Stimulated activated CD8-positive, alpha-beta memory T cell treated with anti-CD3 and anti-CD28 coated beads, Interleukin-12 subunit alpha, Interleukin-12 subunit beta, amount 100 ng/mL, for 4 hours (primary cell): ENCODE measurements around the gene FER1L5.

Experiments used
- DNase-seq: peaks from one replicate; pipeline ENCODE4 v3.0.0-alpha.2; 2020; ENCODE audit warnings: low read depth

Gene FER1L5

GRCh38 chr2:96680561-96681141, 38.1 kb downstream of the FER1L5 start:
- no peak for DNase-seq

GRCh38 chr2:96681540-96681939, 39.0 kb downstream of the FER1L5 start:
- no peak for DNase-seq

DNA sequence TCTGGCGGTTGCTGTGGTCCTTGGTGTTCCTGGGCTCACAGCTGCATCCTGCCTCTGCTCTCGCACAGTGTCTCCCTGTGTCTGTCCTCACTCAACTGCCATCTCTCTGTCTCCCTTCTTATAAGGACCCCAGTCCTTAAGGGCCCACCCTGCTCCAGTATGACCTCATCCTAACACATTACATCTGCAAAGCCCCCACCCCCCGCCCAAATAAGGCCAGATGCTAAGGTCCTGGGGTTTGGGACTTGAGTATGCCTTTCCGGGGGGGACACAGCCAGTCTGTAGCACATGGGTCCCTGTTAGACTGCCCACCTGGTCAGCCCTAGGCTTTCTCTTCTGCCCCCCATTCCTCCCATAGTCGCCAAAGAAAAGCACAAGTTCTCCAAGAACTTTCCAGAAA, 40.7 kb downstream of the FER1L5 start:
- no peak for DNase-seq

DNA sequence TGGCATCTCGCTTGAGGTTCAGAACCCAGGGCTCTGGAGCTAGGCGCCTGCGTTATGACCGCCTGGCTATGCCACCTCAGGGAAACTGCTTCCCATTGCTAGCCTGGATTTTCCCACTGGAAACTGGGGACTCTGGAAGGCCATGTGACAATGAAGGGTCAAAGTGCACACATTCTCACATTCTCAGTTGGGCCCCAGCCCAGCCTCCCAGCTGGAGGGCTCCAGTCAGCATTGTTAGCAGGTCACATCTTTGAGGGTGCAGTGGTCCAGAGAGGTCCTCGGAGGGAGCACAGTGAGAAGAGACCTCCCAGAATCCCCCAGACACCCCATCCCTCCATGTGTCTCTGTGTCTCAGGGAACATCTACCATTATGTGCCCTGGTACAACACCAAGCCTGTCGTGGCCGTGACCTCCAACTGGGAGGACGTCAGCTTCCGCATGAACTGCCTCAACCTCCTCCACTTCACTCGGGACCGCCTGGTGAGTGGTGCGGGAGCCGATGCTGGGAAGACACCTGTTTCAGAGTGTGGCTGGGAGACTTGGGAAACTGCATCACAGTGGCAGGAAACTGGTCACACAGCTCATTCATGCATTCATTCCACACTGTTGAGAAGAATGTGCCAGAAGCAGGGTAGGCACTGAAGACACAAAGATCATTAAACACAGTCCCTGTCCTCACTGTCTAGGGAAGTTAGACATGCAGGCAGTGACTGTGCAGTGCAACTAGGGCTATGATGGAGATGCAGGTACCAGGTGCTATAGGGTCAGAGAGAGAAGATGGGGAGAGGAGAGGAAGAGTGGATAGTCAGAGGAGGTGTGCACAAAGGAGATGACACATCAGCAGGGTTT, 41.6 kb downstream of the FER1L5 start:
- no peak for DNase-seq

DNA sequence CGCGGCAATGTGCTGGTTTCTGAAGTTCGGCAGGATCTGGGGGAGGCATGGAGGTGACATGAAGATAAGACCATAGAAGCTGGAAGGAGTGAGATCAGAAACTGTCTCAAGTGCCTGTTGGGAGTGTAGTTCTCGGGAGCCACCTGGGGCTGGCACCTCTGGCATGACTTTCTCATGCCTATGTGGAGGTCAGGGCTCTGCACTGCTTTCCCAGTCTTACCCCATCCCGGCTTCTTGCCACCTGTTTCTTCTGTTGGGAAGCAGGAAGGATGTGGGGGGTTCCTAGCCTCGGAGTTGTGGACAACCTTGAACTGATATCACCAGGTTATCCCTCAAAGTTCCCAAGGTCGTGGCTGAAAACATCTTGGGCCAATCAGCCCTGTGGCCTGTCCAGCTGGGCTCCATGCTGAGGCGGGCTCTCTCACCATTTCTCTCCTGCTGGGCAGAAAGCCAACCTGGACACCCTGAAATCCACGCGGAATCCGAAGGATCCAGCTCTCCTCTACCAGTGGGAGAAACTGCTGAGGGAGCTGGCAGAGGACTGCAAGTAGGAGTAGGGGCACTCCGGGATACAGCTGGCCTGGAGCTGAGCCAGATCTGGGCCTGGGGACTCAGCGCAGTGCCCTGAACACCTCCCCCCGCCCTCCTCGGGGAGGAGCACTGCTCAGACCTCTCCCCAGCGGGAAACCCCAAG, 42.5 kb downstream of the FER1L5 start:
- DNase-seq: no peak

DNA sequence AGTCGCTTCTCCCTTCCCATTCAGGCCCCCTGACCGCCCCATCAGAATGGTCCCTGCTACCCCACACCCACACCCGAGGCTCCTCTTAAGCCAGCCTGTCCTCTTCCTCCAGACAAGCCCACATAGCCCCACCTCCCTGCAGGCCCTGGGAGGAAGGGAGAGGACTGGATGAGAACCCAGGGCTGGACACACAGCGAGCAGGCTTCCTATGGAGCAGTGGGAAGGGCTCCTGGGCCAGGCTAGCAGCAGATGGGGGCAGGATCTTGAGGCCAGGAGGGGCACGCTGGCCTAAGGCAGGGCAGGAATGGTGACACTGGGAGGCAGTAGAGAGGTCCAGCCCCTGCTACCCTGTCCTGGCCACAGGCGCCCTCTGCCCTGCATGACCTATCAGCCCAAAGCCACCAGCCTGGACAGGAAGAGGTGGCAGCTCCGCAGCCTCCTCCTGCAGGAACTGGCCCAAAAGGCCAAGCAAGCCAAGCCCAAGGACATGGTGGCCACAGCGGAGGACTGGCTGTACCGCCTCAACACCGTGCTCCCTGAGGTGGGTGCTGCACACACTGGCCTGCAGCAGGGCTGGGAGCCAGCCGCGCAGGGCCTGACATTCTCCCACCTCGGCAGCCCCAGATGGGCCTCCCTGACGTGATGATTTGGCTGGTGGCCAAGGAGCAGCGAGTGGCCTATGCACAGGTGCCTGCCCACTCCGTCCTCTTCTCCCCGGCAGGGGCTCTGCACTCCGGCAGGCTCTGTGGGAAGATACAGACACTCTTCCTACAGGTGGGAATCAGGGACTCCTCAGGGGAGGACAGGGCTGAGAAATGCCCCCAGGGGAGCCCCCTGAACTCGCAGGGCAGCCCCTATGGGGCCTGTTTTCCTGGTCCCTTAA, 43.3 kb downstream of the FER1L5 start:
- DNase-seq: no peak

DNA sequence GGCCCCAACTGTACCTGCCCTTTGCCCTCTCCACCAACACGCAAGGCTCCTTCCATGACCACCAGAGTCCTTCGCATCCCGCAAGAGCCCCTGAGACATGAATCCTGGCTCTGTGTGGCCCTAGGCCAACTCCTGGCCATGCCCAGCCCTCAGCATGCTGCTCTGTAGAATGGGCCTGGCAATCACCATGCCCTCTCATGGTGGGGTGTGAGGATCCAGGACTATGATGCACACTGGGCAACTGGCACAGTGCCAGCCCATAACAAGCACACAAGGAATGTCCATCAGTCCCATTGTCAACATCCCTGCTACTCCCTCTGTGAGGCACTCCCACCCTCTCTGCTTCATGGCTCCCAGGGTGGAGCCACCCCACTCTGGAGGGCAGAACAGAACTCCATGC, 44.7 kb downstream of the FER1L5 start:
- no peak for DNase-seq

DNA sequence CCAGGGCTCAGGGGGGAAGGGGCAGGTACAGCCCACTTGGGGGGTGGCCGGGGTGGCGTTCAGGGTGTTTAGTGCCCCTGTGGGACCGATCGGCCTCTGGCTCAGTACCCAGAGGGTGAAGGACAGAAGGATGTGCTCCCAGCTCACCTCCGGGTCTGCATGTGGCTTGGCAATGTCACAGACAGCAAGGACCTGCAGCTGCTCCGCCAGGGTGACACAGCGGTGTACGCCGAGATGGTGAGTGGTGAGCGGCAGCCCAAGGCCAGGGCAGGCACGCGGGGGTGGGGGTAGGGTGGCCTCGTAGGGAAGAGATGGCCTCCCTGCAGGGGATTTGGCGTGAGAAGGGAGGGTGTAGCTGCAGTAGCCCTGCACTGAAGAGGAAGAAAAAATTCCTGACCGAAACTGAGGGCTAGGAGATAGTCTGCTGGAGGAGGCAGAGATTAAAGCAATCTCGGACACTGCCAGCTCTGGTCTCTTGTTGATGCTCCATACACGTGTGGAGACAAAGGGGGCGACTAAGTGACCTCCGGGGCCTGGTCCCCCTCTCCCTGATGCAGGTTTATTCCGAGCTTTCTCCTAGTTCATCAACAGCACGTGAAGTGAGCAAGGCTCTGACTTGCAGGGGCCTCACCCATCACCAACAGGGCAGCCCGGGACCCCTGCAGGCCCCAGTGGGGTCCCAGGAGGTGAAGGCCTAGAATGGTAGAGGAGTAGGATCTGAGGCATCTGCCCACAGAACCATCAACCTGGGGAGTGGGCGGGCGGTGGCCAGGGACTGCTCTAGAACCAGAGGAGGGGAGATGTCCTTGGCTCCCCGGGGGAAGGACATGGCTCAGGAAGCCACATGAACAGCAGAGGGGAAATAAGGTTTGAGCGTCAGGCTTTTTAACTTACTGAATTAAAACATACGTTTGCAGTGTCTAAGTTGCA, 45.4 kb downstream of the FER1L5 start:
- no peak for DNase-seq

DNA sequence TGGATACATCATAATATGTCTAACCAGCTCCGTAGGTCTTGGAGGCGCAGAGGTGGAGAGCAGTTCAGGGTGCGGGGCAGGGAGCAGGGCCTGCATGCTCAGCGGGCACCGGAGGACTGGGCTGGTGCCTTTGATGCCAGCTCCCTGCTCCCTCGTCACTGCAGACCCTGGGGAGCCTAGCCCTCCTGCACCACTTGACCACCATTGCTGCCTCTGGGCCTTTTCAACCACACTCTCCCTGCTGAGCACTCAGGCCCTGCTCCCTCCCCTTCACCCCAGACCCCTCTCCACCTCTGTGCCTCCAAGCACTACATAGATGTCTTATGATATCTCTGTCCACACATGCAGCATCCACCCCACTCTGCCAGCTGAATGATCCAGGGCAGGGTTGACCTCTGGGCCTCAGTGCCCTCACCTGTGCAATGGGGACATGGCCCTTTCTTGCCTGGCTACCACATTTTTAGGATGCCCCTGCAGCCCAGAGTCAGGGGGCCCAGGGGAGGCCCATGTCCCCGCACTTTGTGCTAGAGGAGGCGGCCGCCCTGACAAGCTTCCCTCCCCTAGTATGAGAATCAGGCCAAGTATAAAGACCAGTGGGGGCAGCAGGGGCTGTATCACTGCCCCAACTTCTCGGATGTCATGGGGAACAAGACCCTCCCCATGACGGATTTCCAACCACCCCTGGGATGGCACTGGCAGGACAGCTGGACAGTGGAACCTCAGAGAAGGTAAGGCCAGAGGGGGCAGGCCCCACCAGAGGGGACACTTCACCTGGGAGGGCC, 46.3 kb downstream of the FER1L5 start:
- no peak for DNase-seq

DNA sequence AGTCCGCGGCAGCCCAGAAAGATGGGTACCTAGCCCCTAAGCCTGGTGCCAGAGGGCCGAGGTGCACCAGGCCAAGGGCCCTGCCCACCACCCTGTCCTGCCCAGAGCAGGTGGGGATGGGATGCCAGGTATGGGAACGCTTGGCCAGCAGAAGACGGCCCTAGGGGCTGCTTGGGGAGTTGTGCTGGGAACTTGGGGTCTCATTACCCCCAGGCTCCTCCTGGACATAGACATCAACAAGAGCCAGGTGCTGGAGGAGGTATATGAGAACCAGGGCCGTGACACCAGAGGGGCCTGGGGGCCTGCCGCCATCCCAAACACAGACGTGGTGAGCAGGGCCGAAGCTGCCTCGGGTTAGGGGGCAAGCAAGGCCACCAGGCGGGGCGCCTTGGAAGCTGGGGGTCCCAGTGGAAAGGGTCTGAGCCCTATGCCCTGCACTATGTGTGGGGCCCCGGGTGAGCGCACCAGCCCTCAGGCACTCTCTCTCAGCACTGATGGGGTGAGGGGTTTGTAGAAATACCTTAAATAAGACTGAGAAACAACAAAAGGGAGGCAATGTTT, 46.9 kb downstream of the FER1L5 start:
- DNase-seq: no peak

- no peak for DNase-seq
Observed at GRCh38 chr2:96690306-96691021, 47.9 kb downstream of the FER1L5 start.

DNA sequence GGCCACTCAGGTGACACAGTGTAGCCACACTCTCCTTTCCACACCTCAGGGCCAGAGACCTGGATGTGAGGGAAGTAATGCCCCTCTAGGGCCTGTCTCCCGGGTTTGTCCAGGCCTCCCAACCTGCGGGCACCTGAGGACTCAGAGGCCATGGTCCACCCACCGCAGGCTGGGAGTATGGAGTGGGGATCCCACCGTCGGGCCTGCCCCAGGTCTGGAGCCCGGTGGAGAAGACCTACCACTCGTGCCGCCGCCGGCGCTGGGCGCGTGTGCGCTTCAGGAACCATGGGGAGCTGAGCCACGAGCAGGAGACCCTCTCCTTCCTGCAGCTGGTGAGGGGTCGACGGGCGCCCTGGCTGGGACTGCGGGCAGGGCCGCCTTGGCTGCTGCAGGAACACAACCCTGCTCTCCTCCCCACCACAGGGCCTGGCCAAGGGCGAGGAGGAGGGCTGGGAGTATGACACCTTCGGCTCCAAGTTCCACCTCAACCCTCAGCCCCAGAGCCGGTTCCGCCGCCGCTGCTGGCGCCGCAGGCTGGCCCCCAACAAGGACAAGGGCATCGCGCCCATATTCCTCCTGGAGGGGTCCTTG, 48.6 kb downstream of the FER1L5 start:
- DNase-seq: no peak

GRCh38 chr2:96692094-96692971, 49.8 kb downstream of the FER1L5 start:
- DNase-seq: no peak

DNA sequence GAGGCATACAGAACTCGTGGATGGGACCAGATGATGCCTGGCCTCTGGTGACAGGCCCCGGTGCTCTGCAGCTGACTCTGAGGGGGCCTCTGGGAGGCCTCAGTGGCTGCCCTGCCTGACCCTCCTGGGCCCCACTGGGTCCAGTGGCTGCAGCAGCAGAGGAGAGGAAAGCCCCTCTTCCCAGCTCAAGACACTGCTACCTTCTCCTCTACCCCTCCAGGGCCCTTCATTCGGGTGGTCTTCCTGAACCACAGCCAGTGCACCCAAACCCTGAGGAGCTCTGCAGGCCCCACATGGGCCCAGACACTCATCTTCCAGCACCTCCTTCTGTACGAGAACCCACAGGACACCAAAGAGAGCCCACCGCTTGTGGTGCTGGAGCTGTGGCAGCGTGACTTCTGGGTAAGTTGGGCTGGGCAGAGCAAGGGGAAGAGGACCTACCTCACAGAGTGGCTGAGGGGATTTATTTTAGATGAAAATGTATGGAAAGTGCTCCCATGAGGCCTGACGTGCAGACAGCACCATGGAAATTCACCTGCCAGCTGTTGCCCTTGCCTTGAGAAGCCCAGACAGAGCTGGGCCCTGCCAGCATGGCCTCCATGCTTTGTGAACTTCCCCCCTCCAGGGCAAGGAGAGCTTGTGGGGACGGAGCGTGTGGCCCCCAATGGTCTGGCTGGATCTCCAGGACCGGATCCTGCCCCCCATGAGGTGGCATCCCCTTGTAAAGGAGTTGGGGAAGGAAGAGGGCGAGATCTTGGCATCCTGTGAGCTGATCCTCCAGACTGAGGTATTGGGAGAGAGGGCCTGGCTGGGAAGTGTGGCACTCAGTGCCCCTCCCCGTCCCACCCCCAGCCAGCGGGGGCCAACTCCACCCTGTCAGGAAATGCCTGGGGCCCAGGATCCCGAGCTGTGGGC, 51.0 kb downstream of the FER1L5 start:
- no peak for DNase-seq

GRCh38 chr2:96694279-96694678, 51.7 kb downstream of the FER1L5 start:
- DNase-seq: no peak

DNA sequence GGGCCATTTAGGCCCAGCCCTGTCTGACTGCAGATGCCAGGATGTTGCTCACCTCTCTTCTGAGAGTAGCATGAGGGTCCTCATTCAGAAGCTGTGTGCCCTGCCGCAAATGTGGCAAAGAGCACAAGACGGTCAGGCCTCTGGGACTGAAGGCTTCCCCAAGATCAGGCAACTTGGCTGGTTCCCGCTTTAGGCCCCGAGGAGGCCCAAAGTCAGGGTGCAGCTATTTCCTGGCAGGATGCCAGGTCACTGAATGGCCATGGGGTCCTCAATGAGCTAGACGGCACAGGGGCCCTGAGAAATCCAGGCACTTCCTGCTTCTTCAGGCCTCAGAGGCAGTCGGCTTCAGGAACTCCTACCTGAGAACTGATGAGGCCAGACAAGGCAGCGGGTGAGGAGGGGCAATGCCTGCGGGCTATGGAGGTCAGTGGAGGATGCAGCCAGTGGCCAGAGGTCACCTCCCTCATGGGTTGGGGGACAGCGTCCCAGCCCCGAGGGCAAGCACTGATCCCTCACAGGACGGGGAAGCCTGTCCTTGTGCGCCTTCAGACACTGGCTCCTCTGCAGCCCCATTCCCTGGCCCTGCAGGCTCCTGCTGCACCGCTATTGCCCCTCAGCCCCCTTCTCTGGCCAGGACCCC, 52.4 kb downstream of the FER1L5 start:
- no peak for DNase-seq
